Omental fat pad (tissue), 4 donors: ENCODE data around the gene NLRP14. TPM values are rescaled to one million over a fixed set of nuclear protein-coding genes. Genes with fewer than 3 reads are reported as not detected.

Experiments used
- ATAC-seq: fragments of 150-250 bp; one replicate; pipeline ENCODE4 v1.9.1; 2016; ENCODE audit warnings: mild to moderate bottlenecking, moderate library complexity; ENCODE audit not compliant: low FRiP score
- DNase-seq: peaks from one replicate; pipeline ENCODE4 v3.0.0-alpha.2; 2019; ENCODE audit warnings: low spot score
- CTCF ChIP-seq, 3 donors: fragments of 450-650 bp; IDR thresholded peaks; one replicate each; pipeline ENCODE4 v1.5.1; 2016 to 2017; ENCODE audit warnings: antibody characterized with exemption in 3 of 3, mild to moderate bottlenecking in 3 of 3, moderate library complexity in 2 of 3
- total RNA-seq, 4 donors: library from RNA; depleted of rRNA; stranded (reverse); fragments of >200 nt; gene quantifications; one replicate each; pipeline ENCODE4 v1.1.0, GENCODE V29; 2016

NLRP14 gene
- total RNA-seq, 4 donors from 2014 or later = not detected

DNA sequence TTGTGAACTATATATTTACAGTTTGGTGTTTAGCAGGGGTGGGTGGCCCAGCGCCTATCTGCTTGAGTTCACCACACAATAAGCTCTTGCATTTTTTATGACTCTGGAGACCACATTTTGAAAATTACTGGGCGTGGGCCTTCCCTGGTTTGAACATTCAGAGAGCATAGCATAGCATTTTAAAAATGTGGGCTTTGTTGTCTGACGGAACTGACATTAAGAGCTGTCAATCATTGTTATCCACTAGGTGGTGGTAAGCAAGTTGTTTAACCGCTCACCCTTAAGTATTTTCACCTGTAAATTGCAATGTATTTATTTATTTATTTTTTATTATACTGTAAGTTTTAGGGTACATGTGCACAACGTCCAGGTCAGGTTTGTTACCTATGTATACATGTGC is 1.0 kb downstream of the NLRP14 start:
- no peak for ATAC-seq

GRCh38 chr11:7028141-7028540 is 7.9 kb downstream of the NLRP14 start:
- ATAC-seq (no peak), DNase-seq (no peak)

More for the DNA sequence above, 1.0 kb downstream of the NLRP14 start:
- no peak for DNase-seq
- no peak for TF ChIP-seq CTCF (IDR thresholded peaks at IDR 0.05)

DNA sequence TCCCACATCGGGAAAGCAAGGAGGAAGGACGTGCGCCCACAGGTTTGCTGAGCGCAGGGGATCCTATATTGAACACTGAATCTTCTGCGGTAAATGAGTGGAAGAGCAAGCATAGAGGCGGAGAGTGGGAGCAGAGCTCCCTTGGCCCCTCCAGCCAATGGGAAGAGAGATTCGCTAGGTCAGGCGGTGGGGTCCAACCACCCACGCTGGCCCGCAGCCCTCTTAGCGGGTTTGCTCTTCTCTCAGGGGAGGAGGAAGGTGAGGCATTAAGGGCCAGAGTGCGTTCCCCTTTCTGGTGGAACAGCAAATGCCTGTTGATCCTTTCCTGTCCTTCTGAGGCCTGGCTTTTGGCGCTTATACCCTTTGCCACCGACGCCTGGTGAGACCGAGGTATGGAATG is 10.6 kb downstream of the NLRP14 start:
- no peak for DNase-seq
- ATAC-seq = no peak
- TF ChIP-seq CTCF (IDR thresholded peaks at IDR 0.05) = no peak

More at GRCh38 chr11:7028141-7028540, 7.9 kb downstream of the NLRP14 start:
- no peak for TF ChIP-seq CTCF (IDR thresholded peaks at IDR 0.05)

DNA sequence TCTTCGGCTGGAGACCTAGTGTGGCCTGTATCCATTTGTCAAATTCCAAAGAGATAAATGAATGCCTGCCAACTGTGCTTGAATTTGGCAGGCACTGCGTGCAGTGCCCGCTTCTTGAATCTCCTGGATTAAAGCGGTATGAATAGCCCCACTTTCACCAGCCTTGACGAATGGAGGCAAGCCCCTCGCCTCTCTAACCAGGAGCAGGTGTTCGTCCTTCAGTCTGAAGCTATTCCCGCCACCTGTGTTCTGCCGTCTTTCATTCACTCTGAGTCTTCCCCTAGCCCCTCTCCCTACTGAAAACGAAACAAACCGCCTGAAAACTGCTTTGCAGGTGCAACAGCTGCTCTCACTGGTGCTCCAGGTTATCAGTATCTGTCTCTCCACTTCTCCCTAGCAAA is 11.2 kb downstream of the NLRP14 start:
- no peak for TF ChIP-seq CTCF (IDR thresholded peaks at IDR 0.05)
- DNase-seq = no peak
- no peak for ATAC-seq

DNA sequence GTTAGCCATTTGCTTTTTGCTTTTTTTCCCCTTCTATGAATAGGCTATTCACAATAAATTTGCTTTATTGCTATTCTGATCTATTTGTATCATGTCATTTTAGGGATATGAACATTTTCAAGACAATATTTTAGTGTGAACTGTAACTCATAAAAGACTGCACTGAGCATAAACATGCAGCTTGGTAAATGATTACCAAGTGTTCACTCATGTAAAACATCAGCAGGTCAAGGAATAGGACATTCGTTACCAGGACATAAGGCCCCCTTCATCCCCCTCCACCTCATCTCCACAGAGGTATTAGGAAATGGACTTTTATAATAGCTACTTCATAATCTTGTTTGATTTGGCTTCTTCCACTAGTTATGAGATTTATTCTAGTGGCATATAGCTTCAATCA is 12.4 kb downstream of the NLRP14 start:
- no peak for TF ChIP-seq CTCF (IDR thresholded peaks at IDR 0.05)
- DNase-seq (no peak), ATAC-seq (no peak)

GRCh38 chr11:7034019-7034418 is 13.7 kb downstream of the NLRP14 start:
- no peak for TF ChIP-seq CTCF (IDR thresholded peaks at IDR 0.05)
- no peak for ATAC-seq
- DNase-seq = no peak

DNA sequence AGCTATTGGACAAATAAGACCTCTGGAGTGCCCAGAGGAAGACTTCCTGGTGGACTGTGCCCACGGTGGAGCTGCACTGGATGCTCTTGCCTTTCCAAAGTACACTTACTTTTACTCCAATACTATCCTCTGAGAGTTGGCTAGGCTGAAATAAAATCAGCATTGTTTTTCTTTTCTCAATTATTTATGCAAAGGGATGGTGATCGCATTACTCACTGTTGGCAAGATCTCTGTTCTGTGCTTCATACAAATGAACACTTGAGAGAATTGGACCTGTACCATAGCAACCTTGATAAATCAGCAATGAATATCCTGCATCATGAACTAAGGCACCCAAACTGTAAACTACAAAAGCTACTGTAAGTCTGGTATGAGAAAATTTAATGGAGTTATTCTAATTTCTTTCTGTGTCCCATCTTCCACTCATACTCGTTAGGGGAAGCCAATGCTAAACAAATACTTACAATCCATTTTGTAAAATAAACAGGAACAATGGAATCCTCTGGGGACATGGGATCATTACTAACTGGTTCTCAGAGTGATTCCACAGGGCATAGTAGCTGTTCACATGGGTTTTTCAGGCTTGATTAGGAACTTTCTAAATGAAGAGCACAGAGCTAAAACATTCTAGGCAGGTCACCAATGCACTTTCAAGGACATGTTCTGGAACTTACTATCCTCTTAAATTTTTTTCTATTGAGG is 26.3 kb downstream of the NLRP14 start:
- no peak for DNase-seq
- no peak for ATAC-seq
- no peak for TF ChIP-seq CTCF (IDR thresholded peaks at IDR 0.05)
